ENCODE measurements around the gene FGF21.
A peak's percentile ranks its signal among the peaks of the same experiment; 100 is the strongest.
"Not testable (repeated sequence)": the region's sequence is repeated elsewhere in the genome, so short reads cannot be mapped to it uniquely, and the experiment has no call there.

Gene FGF21

DNA sequence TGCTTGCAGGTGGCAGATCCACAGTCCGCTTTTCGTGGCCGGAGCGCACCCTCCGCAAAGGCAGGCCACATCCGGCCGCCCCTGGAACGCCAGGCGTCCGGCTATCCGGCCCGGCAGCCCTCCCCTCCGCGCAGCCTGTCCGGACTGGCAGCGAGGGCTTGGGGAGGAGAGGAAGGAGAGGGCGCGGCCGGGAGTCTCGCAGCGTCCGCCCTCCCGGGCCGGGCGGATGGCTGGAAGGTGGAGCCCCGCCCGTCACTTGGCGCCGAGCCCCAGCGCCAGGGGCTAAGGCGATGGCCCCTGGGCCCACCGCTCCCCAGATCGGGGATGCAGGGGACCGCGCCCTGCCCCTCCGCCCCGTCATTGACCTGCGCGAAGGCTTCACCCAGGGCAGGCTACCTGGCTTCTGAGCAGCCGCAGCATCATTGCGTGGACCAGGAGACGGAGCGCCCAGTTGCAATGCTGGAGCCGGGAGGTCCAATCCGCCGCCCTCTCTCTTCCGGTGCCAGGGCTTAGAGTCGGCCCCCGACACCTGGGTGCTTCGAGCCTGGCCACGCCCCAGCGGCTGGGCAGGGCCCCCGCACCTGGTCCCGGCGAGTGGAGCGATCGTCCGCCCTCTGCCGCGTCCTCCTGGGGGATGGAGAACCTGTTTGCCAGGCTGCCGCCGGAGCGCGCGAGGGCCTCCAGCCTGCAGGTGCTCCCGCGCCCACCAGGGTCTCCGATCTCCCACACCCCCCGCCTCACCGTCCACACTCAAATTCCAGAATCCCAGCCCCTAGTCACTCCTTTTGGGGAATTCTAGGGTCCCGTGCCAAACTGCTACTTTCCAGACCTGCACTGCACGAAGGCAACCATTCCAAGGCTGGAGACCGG is 2.6 kb upstream of the FGF21 start, which contains the start of gene FUT1:
Gene FUT1, minus strand, starts transcription at position 146 of the 870 bp plus-strand sequence. CDS start 1,360 bp downstream, outside the sequence.
- peak; percentile 93 for DNase-seq

DNA sequence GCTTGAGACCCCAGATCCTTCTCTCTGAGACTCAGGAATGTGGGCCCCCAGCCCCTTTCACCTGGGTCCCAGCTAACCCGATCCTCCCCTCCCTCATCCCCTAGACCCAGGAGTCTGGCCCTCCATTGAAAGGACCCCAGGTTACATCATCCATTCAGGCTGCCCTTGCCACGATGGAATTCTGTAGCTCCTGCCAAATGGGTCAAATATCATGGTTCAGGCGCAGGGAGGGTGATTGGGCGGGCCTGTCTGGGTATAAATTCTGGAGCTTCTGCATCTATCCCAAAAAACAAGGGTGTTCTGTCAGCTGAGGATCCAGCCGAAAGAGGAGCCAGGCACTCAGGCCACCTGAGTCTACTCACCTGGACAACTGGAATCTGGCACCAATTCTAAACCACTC is 463 bp downstream of the FGF21 start:
- DNase-seq: no peak

- no peak for DNase-seq
These were observed 888 bp downstream of the FGF21 start for GRCh38 chr19:48756212-48756611.

DNA sequence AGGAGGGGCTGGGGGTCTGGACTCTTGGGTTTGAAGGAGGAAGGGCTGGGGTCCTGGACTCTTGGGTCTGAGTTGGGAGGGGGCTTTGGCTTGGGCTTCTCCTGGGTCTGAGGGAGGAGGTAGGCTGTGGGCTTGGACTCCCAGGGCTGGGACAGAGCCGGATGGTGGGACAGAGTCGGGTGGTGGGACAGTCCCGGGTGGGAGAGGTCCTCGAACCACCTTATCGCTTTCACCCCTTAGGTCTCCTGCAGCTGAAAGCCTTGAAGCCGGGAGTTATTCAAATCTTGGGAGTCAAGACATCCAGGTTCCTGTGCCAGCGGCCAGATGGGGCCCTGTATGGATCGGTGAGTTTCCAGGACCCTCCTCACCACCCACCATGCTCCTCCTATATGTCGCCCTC is 1.4 kb downstream of the FGF21 start:
- no peak for DNase-seq

DNA sequence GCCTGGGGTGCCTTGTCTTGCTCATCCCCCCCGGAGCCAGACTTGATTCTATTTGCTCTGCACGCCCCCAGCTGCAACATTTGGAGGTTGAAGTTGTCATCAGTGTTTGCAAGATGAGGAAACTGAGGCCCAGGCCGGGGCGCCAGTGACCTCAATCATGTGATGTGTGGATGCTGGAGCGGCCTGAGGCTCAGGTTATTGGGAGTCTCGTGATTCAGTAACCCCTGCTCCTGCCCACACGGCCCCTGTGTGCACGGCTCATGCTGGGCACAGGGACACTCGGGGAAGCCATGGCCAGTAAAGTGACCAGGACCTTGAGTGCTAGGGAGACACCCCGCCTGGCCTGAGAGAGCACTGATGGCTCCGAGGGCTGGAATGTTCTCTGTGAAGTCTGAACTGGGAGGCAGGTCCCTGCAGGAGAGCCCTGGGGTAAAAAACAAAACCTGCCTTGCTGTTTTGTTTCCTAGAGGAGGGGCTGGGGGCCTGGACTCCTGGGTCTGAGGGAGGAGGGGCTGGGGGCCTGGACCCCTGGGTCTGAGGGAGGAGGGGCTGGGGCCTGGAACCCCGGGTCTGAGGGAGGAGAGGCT is 1.9 kb downstream of the FGF21 start:
- DNase-seq: no peak

DNA sequence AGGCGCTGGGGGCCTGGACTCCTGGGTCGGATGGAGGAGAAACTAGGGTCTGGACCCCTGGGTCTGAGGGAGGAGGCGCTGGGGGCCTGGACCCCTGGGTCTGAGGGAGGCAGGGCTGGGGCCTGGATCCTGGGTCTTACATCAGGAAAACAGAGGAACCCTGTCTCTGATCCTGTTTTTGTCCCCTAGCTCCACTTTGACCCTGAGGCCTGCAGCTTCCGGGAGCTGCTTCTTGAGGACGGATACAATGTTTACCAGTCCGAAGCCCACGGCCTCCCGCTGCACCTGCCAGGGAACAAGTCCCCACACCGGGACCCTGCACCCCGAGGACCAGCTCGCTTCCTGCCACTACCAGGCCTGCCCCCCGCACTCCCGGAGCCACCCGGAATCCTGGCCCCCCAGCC is 2.4 kb downstream of the FGF21 start:
- DNase-seq: no peak

GRCh38 chr19:48760504-48761205 is 5.3 kb downstream of the FGF21 start:
- no peak for DNase-seq

- DNase-seq: not testable (repeated sequence)
These were observed 10.5 kb downstream of the FGF21 start for GRCh38 chr19:48765816-48766215.

DNA sequence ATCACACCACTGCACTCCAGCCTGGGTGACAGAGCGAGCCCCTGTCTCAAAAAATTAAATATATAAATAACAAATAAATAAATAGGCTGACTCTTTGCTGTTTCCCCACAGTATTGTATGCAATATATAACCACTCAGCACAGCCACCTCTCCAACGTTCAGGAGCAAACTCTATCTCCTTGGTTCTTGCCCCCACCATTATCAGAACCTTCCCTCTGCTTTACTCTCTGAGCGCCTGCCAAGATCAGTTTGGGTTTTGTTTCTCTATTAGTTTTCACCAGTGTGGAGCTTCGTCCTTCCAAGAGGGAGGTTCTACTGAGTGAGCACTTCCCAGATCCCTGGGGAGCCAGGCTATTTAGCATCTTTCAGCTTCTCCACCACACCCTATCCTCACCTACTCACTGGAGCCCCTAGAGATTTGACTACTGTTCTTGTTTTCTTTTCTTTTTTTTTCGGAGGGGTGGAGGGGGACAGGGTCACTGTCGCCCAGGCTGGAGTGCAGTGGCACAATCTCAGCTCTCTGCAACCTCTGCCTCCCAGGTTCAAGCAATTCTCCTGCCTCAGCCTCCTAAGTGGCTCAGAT is 12.9 kb downstream of the FGF21 start:
- DNase-seq: not testable (repeated sequence)

DNA sequence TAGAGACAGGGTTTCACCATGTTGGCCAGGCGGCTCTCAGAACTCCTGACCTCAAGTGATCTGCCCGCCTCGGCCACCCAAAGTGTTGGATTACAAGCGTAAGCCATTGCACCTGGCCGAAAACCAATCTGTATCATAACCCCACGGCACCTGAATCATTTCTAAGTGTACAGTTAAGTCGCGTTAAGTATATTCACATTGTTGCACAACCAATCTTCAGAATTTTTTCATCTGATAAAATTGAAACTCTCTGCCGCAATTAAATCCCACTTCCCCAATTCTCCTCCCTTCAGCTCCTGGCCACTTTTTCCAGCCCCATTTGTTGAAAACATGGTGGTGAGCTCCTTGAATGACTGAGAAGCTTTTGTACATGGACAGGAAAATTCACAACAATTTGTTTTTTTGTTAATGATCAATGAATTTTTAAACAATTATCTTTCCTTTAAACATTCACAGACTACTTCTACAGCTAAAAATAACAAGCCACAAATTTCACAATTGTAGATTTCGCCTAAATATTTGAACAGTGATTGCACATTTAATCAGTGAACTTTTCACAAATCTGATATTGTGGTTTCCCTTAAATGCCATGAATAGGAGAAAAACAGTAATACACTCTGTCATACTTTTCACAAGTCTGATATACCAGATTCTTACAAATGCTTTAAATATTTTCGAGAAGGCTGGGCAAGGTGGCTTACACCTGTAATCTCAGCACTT is 13.8 kb downstream of the FGF21 start:
- no peak for DNase-seq

DNA sequence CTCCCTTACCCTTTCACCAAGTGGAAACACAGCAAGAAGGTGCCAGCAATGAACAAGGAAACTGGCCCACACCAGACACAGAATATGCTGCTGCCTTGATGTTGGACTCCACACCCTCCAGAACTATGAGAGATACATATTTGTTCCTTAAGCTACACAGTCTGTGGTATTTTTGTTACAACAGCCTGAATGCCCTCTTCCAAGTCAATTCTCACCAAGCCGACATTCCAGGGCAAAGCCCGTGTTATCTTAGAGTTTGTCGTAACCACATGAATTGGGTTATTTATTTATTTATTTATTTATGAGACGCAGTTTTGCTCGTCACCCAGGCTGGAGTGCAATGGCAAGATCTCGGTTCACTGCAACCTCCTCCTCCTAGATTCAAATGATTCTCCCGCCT is 14.9 kb downstream of the FGF21 start:
- no peak for DNase-seq

GRCh38 chr19:48770734-48771472 is 15.6 kb downstream of the FGF21 start:
- DNase-seq: no peak

GRCh38 chr19:48772503-48772953 is 17.2 kb downstream of the FGF21 start:
- DNase-seq: no peak

GRCh38 chr19:48777139-48777538 is 21.8 kb downstream of the FGF21 start:
- DNase-seq: no peak

DNA sequence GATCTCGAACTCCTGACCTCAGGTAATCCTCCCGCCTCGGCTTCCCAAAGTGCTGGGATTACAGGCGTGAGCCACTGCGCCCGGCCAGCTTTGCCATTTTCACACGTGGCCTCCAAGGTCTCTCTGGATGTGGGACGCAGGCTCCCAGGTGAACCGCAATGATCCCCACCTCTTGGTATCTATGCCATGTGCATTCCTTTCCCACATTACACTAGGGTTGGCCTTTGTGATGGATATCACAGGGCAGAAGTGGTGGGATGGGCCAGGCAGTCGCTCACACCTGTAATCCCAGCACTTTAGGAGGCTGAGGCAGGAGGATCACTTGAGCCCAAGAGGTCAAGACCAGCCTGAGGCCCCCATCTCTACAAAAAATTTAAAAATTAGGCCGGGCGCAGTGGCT is 22.4 kb downstream of the FGF21 start:
- DNase-seq: no peak

- no peak for DNase-seq
These were observed 24.3 kb downstream of the FGF21 start for GRCh38 chr19:48779636-48780035.

DNA sequence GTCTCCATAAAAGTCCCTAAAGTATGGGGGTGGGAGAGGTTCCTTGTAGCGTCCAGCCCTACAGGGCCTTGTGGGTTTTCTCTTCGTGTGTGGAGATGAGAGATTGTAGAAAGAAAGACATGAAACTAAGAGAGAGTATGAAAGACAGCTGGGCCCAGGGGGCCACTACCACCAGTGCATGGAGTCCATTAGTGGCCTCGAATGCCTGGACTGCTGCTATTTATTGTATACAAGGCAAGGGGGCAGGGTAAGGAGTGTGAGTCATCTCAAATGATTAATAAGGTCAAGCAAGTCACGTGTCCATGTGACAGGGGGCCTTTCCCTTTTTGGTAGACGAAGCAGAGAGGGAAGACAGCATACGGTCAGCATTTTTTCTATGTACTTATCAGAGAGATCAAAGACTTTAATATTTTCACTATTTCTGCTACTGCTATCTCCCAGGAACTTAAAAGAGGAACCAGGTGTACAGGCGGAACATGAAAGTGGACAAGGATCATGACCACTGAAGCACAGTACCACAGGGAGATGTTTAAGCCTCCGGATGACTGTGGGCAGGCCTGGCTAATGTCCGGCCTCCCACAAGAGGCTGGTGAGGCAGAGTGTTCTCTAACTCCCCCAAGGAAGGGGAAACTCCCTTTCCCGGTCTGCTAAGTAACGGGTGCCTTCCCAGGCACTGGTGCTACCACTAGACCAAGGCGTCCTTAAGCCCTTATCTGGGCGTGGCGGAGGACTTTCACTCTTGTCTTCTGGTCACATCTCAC is 25.5 kb downstream of the FGF21 start:
- no peak for DNase-seq

DNA sequence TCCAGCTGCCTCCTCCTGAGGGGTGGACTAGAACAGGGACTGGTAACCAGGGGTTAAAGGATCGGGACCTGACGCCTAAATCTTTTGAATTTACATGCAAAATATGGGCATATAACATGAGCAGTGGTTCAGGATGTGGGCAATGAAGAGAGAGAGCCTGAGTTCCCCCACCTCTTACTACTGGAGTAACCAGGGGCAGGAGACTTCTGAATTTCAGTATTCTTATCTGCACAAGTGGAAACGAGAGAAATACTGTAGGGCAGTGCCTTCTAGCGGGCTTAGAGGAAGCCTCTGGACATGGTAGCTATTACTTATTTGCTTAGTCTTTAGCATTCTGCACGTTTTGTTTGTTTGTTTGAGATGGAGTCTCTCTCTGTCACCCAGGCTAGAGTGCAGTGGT is 29.2 kb downstream of the FGF21 start:
- peak; percentile 20 for DNase-seq

- DNase-seq: not testable (repeated sequence)
These were observed 31.1 kb downstream of the FGF21 start for GRCh38 chr19:48786422-48786821.

GRCh38 chr19:48787331-48787730 is 32.0 kb downstream of the FGF21 start:
- not testable (repeated sequence) for DNase-seq

GRCh38 chr19:48793271-48793670 is 37.9 kb downstream of the FGF21 start:
- DNase-seq: no peak

Data from NCI-H526 treated with DMSO at 0.1 percent for 48 hours (cell line).